HG03175 (cell line): ENCODE results near the gene UVSSA.

ENCODE experiments used
- ATAC-seq: cut with Tn5 transposase; IDR thresholded peaks from one replicate; pipeline ENCODE4 v1.9.1; 2021; ENCODE audit warnings: mild to moderate bottlenecking, moderate library complexity; ENCODE audit not compliant: unreplicated experiment

UVSSA gene

DNA sequence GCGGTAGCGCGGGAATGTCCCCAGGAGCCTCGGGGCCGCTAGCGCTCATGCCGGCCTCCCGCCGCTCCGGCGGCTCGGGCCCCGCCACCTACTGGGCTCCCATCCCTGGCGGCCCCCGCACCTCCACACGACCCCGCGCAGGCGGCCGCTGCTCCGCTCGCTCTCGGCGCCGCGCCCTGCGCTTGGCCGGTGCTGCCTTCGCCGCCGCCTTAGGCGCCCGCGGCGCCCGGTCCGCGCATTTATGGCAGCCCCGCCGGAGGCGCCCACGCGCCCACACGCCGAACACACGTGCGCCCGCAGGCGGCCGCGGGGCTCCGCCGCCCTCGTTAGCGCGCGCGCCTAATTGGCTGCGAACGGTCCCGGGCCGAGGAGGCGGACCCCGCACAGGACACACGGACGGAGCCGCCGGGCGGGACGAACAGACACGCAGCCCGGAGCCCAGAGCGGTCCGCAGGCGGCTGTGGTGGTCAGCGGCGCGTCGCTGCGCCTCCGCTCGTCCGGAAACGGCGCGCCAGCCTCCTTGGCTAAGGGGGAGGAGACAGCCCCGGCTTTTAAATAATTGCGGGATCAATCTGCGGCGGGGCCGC is 59.5 kb downstream of the UVSSA start, which contains the start of gene NKX1-1:
TSS of gene NKX1-1 (minus strand) at position 49 of the 587 bp plus-strand sequence. CDS start at position 49, 0 bp downstream.
- no peak for ATAC-seq

GRCh38 chr4:1406981-1407656 is 60.1 kb downstream of the UVSSA start:
- no peak for ATAC-seq

DNA sequence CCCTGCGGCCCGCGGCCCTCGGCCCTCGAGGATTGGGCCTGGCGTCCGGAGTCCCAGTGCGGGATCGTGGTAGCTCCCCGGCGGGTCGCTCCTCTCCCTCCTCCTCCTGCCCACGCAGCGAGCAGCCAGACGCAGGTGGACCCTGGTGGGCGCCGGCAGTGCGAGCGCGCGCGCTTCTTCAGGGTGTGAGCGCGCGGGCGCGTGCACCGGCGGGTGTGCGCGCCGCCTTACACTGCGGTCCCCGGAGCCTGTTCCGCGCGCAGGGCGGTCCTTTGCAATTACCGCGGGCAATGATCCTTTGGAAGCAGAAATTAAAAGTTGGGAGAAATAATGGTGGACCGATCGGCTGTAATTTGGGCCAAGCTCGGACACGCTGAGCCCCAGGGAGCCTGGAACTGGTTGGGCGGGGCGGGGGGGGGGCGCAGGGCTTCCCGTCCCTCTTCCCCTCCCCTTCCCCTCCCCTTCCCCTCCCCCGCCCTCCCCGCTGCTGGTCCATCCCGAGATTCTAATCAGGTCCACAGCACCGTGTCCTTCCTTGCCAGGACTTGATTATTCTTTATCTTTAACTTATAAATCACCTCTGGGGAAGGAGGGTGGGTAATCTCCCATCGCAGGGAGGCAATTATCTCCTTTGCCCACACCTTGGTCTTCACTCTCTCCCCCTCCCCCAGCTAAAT is 60.8 kb downstream of the UVSSA start:
- no peak for ATAC-seq

DNA sequence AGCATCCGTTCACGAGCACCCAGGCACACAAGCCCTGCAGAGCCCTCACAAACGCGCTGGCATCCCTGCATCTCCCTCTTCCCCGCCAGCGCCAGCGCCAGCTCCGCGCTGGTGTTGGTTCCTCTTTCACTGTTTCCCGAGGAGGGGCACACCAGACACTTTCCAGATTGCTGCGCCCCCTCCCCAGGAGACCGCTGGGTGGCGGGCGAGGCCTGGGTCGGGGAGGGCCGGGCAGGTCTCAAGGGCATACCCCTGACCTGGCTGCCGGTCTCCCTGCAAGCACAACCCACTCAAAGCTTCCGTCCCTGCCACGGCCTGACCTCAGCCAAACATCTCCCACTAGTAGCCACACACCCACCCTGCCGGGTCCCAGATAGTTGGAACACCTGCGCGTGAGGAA is 61.4 kb downstream of the UVSSA start:
- ATAC-seq, result no peak

DNA sequence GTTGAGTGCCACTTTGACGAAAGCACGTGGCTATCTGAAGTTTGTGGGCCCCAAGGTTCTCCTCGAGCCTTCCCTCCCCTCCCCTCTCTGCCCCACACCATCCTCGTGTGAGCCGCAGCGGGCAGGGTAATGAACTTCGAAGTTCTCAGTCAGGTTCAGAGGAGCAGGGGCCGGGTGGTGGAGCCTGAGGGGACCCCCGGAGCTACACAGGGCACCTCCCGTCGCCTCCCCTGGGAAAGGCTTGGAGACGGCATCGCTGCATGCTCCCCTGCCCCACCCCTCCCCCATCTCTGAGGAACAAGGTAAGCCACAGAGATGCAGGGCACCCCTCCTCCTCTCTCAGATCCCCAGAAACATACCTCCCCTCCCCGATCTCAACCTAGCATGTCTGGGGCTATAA is 62.1 kb downstream of the UVSSA start:
- ATAC-seq, result no peak

GRCh38 chr4:1409491-1410425 is 62.8 kb downstream of the UVSSA start:
- ATAC-seq, result no peak

DNA sequence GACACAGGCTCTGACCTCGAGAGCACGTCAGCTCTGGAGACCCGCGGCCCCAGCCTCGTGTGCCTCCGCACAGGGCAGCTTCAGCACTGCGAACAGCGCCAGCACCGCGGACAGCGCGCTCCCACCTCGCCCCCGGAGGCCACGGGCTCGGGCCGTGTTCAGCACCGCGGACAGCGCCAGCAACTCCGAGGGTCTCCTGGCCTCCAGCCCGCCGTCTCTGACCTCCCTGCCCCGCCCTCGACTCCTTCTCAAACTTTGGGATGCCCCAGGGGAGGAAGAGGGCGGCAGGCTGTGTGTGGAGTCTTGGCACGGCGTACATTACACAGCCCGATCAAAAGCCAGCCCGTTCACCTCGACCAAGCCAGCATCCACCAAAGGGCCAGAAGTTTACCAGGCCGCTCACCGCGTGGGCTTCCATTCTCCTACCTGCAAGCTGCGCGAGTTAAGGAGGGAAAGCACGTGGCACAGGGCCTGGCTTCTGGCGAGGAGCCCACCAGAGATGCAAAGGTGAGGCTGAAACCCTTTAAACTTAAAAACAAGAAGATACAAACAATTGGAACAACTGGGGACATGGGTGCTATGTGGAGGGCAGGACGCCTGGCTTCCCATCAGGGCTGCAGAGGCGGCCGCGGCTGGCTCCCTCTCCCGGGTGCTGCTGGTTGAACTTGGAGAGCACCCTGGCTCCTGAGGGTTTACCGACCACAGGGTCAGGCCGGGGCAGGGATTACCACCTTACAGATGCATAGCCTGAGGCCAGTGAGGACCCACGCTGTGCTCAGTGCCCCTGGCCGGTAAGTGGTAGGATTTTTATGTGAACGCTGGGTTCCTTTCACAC is 63.7 kb downstream of the UVSSA start:
- no peak for ATAC-seq

DNA sequence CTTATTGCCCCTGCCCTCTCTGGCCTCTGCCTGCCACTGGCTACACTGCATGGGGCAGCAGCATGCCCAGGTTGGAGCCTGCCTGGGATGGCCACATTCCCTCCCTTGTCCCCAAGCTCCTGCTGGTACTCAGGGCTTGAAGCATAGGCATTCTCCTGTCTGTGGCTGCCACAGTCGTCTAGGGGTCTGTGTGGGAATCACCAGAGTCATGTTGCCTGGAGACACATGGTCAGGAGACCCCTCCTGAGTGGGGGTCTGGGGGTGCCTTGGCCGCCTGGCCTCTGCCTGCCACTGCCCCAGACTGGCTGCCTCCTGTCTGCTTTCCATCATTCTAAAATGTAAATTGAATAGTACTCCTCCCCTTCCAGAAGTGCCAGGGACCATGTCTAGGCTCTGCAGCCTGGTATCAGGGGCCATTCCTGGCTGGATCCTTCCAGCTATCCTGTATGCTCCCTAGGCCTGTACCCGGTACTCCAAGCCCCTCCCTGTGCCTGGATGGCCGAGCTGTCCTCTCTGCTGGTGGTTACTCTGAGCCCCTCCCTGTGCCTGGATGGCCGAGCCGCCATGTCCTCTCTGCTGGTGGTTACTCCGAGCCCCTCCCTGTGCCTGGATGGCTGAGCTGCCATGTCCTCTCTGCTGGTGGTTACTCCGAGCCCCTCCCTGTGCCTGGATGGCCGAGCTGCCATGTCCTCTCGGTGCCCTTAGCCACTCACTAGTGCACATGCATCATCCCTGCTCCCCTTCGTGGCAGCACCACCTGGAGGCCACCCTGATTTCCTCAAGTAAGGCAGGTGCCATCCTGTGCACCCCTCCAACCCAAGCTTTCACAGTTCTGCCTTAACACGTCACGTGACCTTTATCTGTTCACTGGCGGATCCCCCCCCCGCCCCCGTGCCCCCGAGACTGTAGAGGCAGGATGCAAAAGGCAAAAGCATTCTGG is 64.7 kb downstream of the UVSSA start:
- no peak for ATAC-seq

DNA sequence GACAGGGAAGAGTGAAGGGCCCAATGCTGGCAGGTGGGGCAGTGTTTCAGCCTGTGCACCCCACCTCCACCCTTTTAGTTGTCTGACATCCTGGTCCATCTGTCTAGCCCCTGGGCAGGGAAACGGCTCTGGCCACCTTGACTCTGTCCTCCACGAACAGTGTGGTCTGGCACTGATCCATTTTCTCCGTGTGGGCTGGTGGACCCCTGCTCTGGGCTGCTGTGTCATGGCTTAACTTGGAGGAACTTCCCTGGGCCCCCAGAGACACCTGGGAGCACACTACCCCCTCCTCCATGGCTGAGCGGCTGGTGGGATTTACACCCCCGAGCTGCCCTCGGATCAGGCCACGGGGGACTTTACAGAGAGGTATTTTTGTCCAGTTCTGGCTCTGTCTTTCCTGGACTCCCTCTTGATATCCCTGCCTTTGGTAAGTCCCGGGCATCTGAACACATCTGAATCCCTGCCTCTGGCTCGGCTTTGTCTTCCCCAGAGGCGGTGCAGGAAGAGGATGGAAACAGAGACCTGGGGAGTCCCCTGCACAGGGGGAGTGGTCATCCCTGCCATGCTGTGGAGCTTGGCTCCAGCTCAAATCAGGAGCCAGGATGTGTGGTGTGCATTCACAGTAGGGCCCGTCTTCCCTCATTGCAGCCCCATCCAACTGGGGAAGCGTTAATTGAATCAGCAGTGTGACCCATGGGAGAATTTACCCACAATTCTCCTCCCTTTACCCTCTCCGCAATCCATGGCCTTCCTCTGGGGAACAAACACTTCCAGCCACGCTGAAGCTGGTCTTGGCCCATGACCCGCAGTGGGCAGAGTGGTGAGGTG is 65.6 kb downstream of the UVSSA start:
- ATAC-seq, result no peak

- no peak for ATAC-seq
Observed at GRCh38 chr4:1413204-1413663, 66.2 kb downstream of the UVSSA start.

DNA sequence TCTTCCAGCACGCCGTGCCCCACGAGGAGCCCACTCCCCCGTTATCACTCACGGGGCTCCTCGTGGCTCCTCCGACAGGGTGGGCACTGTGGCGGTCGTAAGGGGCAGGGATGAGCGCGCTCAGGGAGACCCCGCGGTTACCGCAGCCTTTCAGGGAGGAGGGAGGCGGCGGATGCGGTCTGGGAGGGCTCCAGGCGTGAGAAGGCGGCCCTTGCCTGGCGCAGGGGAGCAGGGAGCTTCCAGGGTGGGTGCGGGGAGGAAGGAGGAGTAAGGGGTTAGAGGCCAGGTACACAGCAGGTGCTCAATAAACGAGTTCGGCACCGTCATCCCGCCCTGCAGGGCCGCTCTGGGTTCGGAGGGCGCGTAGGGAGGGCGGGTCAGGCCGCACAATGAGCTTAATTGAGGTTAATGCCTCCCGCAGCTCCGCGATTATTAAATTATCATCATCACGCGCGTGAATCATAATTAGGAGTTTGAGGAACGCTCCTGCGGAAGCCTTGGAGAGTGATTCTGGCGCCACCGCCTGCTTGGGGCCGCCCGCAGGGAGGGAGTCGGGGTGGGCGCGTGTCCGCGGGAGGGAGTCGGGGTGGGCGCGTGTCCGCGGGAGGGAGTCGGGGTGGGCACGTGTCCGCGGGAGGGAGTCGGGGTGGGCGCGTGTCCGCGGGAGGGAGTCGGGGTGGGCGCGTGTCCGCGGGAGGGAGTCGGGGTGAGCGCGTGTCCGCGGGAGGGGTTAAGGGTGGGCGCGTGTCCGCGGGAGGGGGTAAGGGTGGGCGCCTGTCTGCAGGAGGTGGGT is 66.9 kb downstream of the UVSSA start:
- no peak for ATAC-seq

DNA sequence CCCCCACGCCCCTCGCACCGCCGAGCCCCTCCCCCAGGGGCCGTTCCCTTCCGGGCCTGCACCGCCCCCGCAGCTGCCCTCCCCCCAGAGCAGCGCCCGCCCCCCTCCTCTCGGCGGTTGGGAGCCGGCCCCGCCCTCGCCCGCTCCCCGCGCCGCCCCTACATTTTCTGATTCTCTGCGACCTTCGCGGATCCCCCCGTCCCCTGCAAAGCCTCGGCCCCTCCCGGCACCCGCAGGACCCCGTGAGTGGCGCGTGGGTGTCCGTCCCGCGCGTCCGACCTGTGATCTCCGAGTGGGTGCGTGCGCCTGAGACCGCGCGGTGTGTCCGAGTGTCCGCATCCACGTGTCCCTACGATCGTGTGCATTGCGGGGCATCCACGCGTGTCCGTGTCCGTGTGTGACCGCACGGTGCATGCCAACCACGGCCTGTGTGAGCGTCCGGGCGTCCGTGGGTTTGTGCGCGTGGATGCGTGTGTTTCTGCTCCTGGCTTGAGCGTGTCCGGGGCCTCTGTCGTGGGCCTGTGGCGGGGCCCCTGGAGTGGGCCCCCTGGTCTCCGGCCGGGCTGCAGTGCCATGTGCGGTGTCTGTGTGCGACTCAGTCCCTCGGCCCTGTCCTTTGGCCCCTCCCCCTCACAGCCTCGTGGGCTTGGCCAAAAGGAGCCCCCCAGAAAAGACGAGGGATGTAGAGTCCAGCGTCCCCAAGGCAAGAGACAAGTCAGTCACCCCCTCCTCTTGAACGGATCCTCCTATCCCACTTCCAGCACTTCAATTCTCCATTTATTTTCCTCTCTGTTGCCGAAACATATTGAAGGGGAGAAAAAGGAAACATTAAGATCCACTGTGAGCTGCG is 68.0 kb downstream of the UVSSA start:
- no peak for ATAC-seq

- no peak for ATAC-seq
Observed at GRCh38 chr4:1415681-1415981, 68.6 kb downstream of the UVSSA start.

GRCh38 chr4:1416051-1416947 is 69.3 kb downstream of the UVSSA start:
- no peak for ATAC-seq

GRCh38 chr4:1416948-1417260 is 69.9 kb downstream of the UVSSA start:
- no peak for ATAC-seq
